ENCODE data around the gene SLC36A3. TPM values are rescaled to one million over a fixed set of nuclear protein-coding genes. Genes with fewer than 3 reads are reported as not detected.
"Not testable (repeated sequence)": the region's sequence is repeated elsewhere in the genome, so short reads cannot be mapped to it uniquely, and the experiment has no call there.

The SLC36A3 gene
- total RNA-seq, 1 donor from 2014 or later: not detected

DNA sequence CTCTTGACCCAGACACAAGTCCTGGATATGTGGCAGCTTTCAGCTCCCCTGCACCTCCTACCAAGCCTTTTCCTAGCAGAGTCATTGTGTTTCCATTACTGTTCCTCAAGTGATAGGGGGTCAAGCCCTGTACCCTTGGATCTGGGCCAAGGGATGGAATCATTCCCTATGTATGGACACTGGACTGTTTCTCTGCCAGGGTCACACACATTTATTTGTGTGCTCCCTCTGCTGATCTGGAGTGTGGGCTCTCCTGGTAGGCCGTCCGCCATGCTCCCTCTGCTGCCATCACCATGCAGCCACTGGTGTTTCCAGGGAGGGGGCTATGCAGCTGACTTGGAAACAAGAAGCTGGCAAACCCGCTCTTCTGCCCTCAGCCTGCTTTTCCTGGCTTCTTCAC, 41.0 kb downstream of the SLC36A3 start:
- DNase-seq (ENCODE audit: low read depth in 2 of 2): no peak

DNA sequence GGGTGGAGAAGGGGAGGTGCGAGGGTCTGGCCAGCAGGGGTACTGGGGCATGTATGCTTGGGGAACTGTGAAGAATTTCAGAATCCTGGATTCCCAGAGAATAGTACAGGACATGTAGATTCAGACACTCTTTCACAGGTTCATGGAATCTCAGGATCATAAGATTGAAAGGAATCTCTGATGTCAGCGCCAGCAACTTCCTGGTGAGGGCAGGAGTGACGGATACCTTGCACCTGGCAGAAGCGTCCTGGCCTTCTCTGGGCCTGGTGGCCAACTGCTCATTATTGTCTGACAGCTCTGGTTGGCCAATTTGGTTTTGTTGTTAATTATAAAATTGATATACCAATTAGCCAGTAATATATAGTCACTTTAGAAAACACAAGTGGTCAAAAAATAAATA, 43.6 kb downstream of the SLC36A3 start:
- no peak for DNase-seq (ENCODE audit: low read depth in 2 of 2)

DNA sequence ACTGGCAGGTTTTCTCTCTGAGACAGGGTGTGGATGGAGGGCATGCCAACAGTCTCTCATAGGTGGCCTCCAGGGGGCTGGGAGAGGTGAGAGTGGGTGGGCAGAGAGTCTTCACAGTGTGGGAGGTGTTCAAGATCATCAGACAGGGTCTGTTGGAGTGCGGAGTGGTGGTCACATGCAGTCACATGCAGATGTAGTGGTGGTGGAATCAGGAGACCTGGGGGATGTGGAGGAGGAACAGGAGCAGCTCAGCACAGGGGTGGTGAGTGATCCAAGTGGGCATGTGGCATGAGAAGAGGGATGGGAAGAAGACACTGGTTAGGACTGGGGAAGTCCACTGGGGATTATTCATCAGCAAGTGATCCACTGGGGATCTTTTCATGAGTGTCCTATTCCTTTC, 44.8 kb downstream of the SLC36A3 start:
- no peak for DNase-seq (ENCODE audit: low read depth in 2 of 2)

DNA sequence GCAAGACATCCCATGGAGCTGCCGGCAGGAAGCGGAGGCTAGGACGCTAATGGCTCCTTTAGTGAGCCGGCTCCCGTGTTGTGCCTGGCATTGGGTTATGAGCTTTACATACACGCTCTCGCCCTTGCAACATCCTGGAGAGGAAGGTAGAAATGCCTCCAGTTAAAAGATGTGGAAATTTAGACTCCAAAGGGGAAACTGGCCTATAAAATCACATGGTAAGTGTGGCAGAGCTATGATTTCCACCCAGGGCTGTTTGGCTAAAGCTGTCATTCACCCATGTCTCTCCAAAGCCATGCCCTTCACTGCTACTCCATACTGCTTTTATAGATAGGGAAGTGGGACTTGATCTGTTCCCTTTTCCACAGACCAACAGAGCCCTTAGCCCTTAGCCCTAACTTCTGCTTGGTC, 45.4 kb downstream of the SLC36A3 start:
- DNase-seq (ENCODE audit: low read depth in 2 of 2): no peak

DNA sequence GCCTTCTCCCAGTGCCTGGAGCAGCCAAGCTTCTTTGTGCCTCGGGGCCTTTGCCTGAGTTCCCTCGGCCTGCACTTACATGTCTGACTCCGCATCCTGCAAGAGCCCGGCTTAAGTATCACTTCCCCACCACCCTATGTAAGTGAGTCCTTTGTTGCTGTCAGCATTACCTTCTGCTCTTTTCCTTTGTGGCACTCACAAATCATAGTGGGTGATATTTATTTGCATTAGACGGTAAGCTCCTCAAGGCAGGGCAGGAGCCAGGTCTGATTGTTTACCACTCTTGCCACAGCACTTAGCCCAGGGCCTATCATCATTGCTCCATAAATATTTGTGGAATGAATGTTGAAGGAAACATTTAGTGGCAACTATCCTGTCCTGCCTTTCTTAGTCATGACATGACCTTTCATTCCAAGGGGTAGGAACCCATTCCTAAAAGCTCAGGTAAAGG, 45.8 kb downstream of the SLC36A3 start:
- no peak for DNase-seq (ENCODE audit: low read depth in 2 of 2)

DNA sequence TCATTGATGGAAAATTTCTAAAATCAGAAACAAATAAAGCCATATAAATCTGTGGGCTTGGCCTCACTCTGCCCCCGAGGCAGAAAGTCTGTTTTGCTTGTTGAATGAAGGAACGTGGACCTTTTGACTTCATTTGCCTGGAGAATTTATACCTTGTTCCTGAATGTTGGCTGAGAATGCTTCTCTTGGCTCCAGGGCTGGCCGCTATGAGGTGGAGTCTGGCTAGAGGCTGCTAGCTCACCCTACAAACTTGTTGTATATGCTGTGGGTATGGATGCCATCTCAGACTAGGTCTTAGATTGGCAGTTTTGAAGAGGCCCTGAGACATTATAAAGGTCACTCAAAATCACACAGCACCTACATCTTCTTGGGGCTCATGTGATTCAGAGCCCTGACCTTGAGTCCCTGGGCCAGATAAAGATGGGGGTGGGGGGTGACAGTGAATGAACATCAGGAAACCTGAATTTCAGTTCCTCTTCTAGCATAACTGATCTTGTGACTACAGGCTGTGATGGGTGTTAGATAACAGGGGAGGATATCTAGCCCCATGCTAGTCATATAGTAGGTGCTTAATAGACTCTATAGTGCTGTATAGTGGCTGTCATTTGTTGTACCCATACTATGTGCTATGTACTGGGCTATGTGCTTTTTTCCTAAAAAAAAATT, 47.8 kb downstream of the SLC36A3 start:
- DNase-seq (ENCODE audit: low read depth in 2 of 2): no peak

DNA sequence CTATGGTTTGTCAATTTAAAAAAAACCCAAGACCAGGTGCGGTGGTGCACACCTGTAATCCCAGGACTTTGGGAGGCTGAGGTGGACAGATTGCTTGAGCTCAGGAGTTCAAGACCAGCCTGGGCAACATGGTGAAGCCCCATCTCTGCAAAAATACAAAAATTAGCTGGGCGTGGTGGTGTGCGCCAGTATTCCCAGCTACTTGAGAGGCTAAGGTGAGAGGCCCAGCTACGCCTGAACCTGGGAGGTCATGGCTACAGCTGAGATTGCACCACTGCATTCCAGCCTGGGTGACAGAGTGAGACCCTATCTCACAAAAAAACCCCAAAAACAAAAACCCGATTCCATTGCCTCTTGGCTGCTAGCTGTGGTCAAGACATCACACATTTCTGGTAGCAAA, 48.6 kb downstream of the SLC36A3 start:
- DNase-seq (ENCODE audit: low read depth in 2 of 2): not testable (repeated sequence)

DNA sequence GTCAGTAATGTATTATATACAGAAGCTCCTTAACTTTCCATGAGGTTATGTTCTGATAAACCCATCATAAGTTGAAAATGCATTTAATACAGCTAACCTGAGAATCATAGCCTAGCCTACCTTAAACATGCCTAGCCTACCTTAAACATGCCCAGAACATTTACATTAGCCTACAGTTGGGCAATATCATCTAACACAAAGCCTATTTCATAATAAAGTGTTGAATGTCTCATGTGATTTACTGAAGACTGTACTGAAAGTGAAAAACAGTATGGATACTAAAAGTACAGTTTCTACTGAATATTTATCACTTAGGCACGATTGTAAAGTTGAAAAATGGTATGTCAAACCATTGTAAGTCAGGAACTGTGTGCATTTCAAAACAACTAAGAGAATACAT, 49.0 kb downstream of the SLC36A3 start:
- DNase-seq (ENCODE audit: low read depth in 2 of 2): no peak

DNA sequence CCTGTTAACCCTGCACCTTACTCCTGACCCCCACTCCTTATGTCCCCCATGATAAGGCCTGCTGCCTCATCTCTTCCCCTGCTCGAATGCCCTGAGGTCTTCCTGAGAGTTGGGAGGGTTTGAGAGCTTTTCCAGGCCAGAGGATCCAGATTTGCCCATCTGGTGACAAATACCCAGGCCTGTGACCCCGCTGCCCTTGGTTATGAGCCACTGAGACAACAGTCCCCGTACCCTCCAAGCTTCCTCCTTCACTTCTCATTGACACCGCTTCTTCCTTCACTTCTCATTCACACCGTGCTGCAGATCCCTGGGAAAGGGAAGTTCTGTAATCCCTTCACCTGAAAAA, 50.0 kb downstream of the SLC36A3 start:
- DNase-seq (ENCODE audit: low read depth in 2 of 2): no peak

DNA sequence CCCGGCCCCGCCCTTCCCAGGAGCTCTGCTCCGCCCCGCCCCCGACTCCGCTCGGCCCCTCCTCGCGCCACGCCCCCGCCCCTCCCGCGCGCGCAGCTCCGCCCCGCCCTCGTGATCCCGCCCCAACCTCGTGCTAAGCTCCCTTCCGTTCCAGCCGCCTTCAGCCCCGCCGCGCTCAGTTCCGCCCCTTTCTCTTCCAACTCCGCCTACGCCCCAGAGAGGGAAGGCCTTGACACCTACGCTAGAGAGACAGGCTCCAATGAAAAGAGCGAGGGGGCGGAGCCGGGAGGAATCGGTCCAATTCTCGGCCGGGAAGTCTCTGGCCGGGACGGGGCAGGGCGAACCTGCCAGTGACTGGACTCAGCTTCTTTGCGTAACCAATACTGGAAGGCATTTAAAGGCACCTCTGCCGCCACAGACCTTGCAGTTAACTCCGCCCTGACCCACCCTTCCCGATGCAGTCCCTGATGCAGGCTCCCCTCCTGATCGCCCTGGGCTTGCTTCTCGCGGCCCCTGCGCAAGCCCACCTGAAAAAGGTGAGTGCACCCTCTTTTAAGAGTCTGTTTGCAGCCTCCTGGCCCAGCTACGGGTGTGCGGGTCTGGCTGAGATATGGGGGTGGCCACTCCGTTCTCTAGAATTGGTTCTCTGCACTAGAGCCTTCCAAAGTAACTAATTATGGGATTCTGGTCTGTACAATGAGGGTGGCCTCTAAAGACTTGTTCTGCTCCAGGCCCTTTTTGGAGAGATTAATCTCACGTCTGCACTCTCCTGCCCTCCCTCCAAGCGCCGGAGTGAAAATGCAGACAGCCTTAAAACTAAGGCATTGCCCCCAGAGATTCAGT, 50.6 kb downstream of the SLC36A3 start, which contains the start of gene GM2A:
Gene GM2A, plus strand, starts transcription at position 424 of the 843 bp plus-strand sequence. Its CDS starts 32 bp downstream, at position 456.
- peak; percentile 97 to 100 for DNase-seq (ENCODE audit: low read depth in 2 of 2)

DNA sequence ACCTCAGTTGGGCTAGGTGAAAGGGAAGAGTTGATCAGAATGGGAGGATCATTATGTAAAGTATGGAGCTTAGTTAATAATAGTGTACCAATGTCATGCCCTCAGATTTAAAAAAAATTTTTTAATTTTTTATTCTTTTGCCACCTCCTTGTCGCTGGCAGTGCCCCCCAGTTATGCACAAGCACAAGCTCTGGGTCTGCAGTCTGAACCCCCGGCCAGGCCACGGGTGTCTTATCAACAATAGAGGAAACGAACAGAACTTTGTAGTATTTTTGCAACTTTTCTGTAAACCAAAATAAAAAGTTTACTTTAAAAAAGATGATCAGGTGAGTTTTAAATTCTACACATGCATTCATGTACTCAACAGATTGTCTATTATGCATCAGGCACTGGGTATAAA, 51.9 kb downstream of the SLC36A3 start:
- DNase-seq (ENCODE audit: low read depth in 2 of 2): no peak

DNA sequence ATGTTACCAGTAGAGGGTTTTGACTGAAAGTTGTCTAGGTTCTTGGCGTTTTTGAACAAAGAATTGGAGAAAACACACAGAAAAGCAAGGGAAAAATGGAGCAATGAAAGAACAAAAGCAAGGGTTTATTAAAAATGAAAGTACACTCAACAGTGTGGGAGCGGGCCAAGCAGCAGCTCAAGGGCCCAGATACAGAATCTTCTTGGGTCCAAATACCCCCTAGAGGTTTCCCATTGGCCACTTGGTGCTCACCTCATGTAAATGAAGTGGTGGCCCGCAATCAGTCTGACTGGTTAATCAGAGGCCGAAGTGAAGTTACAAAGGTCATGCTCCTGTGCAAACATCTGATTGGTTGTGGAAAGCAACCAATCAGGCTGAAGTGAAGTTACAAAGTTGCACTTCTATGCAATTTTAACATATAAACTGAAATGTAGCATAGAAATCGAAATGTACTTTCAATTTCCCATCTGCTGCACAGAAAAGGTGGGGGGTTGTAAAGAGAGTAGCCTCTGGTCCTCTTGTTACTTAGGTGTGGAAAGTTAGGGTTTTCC, 52.5 kb downstream of the SLC36A3 start:
- DNase-seq (ENCODE audit: low read depth in 2 of 2): no peak

DNA sequence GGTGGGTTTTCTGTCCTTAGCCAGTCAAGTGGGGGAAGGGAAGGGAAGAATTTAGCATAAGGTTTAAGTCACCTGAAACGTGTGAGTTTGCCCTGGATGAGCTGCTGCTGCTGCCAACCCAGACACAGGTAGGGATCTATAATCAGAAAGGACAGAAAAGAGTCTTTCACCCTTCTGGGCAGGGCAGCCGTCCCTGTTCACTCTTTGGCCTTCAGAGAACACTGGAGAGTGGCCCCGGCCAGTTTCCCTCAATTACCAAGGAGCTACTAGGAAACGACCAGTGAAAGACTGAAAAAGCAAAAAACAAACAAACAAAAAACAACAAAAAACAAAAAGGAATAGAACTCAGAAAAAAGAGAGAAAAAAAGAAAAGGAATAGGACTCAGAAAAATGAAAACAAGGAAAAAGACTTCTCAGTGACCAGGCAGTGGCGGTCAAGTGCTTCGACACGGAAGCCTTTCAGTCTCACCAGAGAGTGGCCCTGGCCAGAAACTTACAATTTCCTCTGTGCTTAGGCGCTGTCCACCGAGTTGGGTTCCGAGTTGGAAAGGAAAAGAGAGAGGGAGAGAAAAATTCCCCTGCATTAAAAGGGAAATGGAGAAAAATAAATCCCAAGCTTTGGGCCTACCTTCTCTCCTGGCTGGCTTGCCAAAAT, 53.1 kb downstream of the SLC36A3 start:
- no peak for DNase-seq (ENCODE audit: low read depth in 2 of 2)

DNA sequence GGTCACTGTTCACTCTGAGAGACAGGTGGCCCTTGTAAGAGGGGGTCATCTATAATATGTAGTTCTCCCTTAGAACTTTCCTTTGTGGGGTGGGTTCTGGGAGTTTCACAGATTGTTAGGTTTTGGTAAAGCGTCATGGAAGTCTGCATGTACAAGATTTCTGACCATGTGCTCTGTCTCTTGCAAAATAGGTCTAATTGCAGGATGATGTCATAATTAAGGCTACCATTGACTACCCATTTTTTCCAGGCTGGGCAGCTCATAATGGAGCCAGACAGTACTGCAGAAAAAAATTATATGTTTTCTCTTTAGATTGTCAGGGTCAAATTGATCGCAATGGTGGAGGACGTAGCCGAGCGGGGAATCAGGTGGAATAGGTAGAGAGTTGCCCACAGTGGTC, 54.3 kb downstream of the SLC36A3 start:
- no peak for DNase-seq (ENCODE audit: low read depth in 2 of 2)

DNA sequence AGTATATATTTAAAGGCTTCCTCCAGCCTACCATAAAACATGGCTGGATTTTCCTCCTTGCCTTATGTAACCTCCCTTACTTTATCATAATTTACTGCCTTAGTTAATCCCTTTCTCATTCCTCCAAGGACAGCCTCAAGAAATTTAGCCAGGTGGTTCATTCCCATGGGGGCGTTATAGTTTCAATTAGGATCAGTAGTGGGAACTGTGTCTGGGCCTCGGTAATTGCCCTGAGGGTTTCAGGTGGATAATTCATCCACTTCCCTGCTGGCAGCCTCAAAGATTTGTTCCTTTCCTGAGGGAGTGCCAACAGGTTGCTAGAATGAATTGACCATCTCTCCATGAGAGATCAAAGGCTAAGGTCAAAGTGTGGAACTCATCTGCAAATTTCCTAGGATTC, 54.9 kb downstream of the SLC36A3 start:
- no peak for DNase-seq (ENCODE audit: low read depth in 2 of 2)

DNA sequence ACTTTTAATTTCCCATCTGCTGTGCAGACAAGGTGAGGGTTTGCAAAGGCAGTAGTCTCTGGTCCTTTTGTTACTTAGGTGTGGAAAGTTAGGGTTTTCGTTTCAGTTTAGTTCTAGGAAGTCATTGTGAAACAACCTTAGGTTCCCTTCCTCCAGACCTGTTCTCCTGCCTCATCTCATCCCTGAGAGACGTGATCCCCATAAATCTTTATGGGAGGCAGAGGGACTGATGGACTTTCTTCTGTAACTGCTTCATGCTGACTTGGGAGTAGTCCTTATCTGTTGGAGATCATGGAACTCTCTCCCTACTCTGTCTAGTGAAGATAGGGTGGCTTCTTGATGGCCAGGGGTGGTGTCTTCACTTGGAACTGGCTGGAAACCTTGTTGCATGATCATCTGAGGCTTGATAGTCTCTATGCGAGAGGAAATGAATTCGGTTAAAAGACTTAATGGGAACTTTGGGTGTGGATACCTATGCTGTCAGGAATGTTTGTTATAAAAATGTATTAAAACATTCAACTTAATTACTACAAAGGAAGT, 57.8 kb downstream of the SLC36A3 start:
- no peak for DNase-seq (ENCODE audit: low read depth in 2 of 2)

DNA sequence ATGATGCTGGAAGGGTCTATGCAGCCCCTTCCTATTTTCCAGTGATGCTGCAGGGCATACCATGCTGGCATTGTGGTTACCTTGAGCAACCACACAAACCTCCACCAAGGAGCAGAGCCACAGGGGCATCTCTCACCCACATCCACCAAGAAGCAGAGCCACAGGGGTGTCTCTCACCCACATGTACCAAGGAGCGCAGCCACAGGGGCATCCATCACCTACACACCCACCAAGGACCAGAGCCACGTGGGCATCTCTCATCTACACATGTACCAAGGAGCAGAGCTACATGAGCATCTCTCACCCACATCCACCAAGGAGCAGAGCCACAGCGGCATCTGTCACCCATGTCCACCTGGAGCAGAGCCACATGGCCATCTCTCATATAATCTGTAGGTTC, 59.4 kb downstream of the SLC36A3 start:
- DNase-seq (ENCODE audit: low read depth in 2 of 2): no peak

DNA sequence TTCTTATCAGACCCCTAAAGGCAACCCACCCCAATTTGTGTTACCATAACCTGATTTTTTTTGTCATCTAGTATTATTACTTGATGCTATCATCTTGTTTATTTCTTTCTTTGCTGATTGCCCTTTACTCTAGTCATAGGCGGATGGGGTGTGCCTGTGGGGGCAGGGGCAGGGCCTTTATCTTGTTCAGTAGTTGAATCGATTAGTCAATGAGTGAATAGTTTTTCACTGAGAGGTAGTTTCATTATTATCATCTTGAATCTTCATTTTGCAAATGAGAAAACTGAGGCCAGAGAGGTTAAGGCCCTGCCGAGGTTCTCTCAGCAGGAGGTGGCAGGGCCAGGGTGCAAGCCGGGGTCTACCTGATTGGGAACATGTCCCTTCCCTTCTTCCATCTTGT, 60.0 kb downstream of the SLC36A3 start:
- DNase-seq (ENCODE audit: low read depth in 2 of 2): no peak

DNA sequence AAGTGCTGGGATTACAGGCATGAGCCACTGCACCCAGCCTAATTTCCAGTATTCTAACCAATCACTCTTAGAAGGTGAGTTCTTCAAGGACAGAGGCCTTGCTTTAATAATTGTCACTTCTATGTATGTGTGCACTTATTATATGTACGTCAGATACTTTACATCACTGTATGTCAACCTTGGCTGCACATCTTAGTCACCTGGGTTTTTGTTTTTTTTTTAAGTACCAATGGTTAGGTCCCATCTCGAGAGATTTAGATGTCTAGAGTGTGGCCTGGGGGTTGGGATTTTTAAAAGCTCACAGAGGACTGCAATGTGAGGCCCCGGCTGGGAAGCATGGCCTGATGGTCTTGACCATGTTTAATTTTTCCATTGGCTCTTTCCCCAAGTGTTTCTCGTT, 60.4 kb downstream of the SLC36A3 start:
- no peak for DNase-seq (ENCODE audit: low read depth in 2 of 2)

DNA sequence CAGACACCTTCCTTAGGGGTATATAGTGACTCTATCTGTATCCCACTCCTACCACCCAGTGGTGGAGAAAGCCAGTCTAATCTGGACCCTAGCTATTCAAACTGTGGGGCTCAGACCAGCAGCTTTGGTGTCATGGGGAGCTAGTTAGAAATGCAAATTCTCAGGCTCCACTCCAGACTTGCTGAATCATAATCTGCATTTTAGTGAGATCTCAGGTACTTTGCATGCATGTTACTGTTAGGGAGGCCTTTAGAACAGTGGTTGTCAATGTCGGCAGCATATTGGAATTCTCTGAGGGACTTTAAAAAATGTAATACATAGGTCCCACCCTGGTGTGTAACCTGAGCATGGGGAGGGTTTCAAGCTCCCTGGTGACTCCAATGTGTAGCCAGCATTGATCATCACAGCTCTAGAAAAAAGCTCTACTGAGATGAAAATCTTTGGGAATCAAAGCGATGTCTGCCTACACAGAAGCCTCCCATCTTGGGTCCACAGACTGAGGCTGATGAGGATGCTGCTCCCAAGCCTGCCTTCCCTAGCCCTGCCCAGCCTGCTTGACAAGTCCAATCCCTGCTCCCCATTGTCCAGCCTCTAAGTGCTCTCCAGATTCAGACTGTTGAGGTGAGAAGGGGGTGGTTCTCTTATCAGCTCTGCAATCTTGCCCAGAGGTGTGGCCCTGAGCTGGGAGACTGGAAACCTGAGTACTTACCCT, 62.5 kb downstream of the SLC36A3 start:
- DNase-seq (ENCODE audit: low read depth in 2 of 2): no peak

DNA sequence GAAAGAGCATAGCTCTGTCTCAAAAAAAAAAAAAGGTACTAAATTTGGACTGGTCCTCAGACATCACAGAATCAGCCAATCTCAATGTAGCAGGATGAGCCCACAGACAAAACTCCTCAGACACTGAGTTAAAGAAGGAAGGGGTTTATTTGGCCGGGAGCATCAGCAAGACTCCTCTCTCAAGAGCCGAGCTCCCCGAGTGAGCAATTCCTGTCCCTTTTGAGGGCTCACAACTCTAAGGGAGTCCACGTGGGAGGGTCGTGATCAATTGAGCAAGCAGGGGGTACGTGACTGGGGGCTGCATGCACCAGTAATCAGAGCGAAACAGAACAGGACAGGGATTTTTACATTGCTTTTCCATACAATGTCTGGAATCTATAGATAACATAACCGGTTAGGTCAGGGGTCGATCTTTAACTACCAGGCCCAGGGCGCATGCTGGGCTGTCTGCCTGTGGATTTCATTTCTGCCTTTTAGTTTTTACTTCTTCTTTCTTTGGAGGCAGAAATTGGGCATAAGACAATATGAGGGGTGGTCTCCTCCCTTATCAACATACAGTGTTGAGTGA, 63.2 kb downstream of the SLC36A3 start:
- DNase-seq (ENCODE audit: low read depth in 2 of 2): not testable (repeated sequence)
